ENCODE data around the gene GPC3.

GRCh38 chrX:133994576-133994975 lies 9.2 kb upstream of the GPC3 start:
- TF ChIP-seq, protein P1, sequence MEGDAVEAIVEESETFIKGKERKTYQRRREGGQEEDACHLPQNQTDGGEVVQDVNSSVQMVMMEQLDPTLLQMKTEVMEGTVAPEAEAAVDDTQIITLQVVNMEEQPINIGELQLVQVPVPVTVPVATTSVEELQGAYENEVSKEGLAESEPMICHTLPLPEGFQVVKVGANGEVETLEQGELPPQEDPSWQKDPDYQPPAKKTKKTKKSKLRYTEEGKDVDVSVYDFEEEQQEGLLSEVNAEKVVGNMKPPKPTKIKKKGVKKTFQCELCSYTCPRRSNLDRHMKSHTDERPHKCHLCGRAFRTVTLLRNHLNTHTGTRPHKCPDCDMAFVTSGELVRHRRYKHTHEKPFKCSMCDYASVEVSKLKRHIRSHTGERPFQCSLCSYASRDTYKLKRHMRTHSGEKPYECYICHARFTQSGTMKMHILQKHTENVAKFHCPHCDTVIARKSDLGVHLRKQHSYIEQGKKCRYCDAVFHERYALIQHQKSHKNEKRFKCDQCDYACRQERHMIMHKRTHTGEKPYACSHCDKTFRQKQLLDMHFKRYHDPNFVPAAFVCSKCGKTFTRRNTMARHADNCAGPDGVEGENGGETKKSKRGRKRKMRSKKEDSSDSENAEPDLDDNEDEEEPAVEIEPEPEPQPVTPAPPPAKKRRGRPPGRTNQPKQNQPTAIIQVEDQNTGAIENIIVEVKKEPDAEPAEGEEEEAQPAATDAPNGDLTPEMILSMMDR (conservative IDR thresholded peaks at IDR 0.05 in 1 of 2, IDR thresholded peaks at IDR 0.05 in 1 of 2; ENCODE audit: extremely low read depth in 1 of 2, insufficient read depth in 1 of 2, low read depth in 1 of 2, low read length in 2 of 2), result no peak
- no peak for TF ChIP-seq EZH2 (IDR thresholded peaks at IDR 0.05; ENCODE audit: borderline replicate concordance, low read length)
